BJ (cell line): ENCODE data around the gene SLC26A11. TPM values are rescaled to one million over a fixed set of nuclear protein-coding genes. Genes with fewer than 3 reads are reported as not detected.

Experiments used
- CTCF ChIA-PET: fragments of 350-600 bp; formaldehyde crosslinking; extraction: SDS; loops from one replicate; lab custom pipeline; 2021; ENCODE audit warnings: antibody characterized with exemption, inconsistent platforms; lab: Yijun Ruan, JAX
- POLR2A ChIA-PET: fragments of 300-600 bp; sonication (Branson Sonifier 250); formaldehyde crosslinking; extraction: SDS; loops from one replicate; lab custom pipeline; 2021; ENCODE audit warnings: antibody characterized with exemption; lab: Charles Lee
- DNase-seq: peaks from one replicate; pipeline ENCODE4 v3.0.0-alpha.2; 2011; ENCODE audit warnings: low read depth
- H3K27me3 ChIP-seq: 2 replicates; pipeline ENCODE4 v1.6.0; 2011; ENCODE audit warnings: low read length; ENCODE audit not compliant: control insufficient read depth, insufficient read depth
- H3K36me3 ChIP-seq: 2 replicates; pipeline ENCODE4 v1.5.1; 2011; ENCODE audit warnings: low read length; ENCODE audit not compliant: control insufficient read depth, insufficient read depth
- H3K4me3 ChIP-seq: 2 replicates; pipeline ENCODE4 v1.5.1; 2011; ENCODE audit warnings: low read depth, mild to moderate bottlenecking, control low read depth, low read length
- polyA plus RNA-seq: library from polyadenylated mRNA; depleted of rRNA; stranded (reverse); fragments of >200 nt; gene quantifications from 2 replicates; pipeline ENCODE4 v1.2.3, GENCODE V29; 2011
- TF ChIP-seq, protein P1 (sequence below): IDR thresholded peaks from 2 replicates; pipeline ENCODE4 v1.5.1; 2011; ENCODE audit warnings: low read depth, mild to moderate bottlenecking, control low read depth, inconsistent platforms, low read length, moderate library complexity; ENCODE audit not compliant: insufficient read depth

Gene SLC26A11
- polyA plus RNA-seq, 1 experiment: 17.1 TPM

DNA sequence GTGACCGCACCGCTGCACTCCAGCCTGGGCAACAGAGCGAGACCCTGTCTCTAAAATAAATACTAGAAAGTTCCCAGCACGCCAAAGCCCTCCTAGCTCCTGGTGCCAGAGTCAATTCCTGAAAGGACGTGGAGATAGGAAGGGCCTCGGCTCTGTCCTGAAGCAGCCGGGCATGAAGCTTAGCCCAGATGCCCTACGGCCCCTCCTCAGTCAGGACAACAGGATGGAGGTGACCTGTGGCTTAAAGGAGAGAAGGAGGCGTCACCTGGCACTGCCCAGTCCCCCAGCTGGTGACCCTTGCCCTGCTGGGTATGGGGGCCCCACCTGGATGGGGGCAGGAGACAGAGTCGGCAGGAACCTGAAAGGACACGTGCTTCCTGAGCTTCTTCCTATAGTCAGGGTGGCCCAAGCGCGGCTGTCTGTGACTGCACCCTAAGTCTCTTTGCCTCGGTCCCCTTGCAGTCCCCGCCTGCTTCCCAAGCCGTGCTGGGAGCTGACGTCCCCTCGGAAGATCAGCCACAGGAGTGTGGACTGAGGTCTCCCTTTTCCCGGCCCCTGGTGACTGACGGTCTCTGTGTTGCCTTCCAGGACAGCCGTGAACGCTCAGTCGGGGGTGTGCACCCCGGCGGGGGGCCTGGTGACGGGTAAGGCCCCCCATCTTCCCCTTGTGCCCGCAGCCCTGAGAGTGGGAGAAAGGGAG, 25.5 kb downstream of the SLC26A11 start:
- no peak for DNase-seq
- POLR2A ChIA-PET: no interaction called here
- Histone ChIP-seq H3K4me3 (no peak overlapping the region), H3K27me3 (no peaks in the 10 kb centered on the region), H3K36me3 (peaks cover 13% of the 10 kb centered on the region)
- CTCF ChIA-PET: interaction anchor here (0.9 to 1.2 kb wide), 2 partner anchors 13 to 18 kb away, joined by 3 read pairs; no protein-coding TSS in a partner anchor
- TF ChIP-seq, protein P1, sequence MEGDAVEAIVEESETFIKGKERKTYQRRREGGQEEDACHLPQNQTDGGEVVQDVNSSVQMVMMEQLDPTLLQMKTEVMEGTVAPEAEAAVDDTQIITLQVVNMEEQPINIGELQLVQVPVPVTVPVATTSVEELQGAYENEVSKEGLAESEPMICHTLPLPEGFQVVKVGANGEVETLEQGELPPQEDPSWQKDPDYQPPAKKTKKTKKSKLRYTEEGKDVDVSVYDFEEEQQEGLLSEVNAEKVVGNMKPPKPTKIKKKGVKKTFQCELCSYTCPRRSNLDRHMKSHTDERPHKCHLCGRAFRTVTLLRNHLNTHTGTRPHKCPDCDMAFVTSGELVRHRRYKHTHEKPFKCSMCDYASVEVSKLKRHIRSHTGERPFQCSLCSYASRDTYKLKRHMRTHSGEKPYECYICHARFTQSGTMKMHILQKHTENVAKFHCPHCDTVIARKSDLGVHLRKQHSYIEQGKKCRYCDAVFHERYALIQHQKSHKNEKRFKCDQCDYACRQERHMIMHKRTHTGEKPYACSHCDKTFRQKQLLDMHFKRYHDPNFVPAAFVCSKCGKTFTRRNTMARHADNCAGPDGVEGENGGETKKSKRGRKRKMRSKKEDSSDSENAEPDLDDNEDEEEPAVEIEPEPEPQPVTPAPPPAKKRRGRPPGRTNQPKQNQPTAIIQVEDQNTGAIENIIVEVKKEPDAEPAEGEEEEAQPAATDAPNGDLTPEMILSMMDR: no peak

DNA sequence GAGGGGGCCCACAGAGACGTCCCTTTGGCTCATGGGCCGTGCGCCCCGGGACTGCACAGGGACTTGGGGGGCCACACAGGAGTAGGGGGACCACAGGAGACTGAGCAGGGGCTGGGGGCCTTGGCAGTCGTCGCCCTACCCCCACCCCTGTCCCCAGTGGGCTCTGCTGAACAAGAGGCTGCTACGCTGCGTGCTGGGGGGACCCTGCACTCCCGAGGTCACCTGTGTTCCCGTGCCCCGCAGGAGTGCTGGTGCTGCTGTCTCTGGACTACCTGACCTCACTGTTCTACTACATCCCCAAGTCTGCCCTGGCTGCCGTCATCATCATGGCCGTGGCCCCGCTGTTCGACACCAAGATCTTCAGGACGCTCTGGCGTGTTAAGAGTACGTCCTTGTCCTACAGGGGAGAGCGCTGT, 26.0 kb downstream of the SLC26A11 start:
- POLR2A ChIA-PET: no interaction called here
- no peak for DNase-seq
- CTCF ChIA-PET: interaction anchor here (1.2 kb wide), 1 partner anchor 14 kb away, joined by 3 read pairs; no protein-coding TSS in a partner anchor
- H3K36me3 ChIP-seq: peaks cover 13% of the 10 kb centered on the region
- TF ChIP-seq, protein P1: no peak
- no peak overlapping the region for H3K4me3 ChIP-seq
- no peaks in the 10 kb centered on the region for H3K27me3 ChIP-seq

DNA sequence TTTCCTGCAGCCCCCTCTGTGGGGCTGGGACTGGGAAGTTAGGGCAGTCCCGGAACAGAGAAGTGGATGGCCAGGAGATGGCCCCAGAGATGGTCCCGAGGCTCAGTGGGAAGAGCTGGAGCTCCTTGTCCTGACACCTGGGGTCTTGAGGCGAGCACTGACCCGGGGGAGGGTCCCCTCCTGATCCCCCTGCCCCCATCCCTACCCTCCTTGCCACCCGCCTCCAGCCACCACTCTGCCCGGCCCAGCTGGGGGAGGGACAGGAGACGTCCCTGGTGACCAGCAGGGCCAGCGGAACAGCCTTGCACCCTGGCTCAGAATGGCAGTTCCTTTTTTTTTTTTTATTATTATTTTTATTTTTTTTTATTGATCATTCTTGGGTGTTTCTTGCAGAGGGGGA, 26.5 kb downstream of the SLC26A11 start:
- H3K4me3 ChIP-seq: no peak overlapping the region
- DNase-seq: no peak
- no peaks in the 10 kb centered on the region for H3K27me3 ChIP-seq
- TF ChIP-seq, protein P1: no peak
- ChIA-PET POLR2A (no interaction called here), CTCF (interaction anchor here (0.8 kb wide), 1 partner anchor 165 kb away, joined by 3 read pairs; no protein-coding TSS in a partner anchor)
- H3K36me3 ChIP-seq: peaks cover 13% of the 10 kb centered on the region

DNA sequence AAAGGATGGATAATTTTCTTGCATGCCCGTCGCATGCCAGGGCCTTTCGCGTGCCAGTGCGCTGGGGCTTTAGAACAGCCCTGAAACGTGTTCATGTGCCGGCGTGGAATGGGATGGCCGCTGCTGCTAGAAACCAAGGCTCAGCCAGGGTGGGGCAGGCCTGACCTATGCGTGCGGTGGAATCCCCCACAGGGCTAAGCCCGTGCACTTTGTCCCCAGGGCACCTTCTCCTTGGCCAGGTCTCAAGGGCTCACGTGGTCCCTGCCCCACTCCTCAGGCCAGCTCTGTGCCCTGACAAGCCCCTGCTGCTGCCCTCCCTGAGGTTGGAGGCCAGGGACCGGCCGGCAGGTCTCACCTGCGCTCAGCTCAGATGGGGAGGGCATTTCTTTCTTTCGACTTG, 27.3 kb downstream of the SLC26A11 start:
- CTCF ChIA-PET: interaction anchor here (0.8 kb wide), 1 partner anchor 165 kb away, joined by 3 read pairs; no protein-coding TSS in a partner anchor
- no peak overlapping the region for H3K4me3 ChIP-seq
- TF ChIP-seq, protein P1: no peak
- peaks cover 14% of the 10 kb centered on the region for H3K36me3 ChIP-seq
- DNase-seq: no peak
- POLR2A ChIA-PET: no interaction called here
- no peaks in the 10 kb centered on the region for H3K27me3 ChIP-seq

DNA sequence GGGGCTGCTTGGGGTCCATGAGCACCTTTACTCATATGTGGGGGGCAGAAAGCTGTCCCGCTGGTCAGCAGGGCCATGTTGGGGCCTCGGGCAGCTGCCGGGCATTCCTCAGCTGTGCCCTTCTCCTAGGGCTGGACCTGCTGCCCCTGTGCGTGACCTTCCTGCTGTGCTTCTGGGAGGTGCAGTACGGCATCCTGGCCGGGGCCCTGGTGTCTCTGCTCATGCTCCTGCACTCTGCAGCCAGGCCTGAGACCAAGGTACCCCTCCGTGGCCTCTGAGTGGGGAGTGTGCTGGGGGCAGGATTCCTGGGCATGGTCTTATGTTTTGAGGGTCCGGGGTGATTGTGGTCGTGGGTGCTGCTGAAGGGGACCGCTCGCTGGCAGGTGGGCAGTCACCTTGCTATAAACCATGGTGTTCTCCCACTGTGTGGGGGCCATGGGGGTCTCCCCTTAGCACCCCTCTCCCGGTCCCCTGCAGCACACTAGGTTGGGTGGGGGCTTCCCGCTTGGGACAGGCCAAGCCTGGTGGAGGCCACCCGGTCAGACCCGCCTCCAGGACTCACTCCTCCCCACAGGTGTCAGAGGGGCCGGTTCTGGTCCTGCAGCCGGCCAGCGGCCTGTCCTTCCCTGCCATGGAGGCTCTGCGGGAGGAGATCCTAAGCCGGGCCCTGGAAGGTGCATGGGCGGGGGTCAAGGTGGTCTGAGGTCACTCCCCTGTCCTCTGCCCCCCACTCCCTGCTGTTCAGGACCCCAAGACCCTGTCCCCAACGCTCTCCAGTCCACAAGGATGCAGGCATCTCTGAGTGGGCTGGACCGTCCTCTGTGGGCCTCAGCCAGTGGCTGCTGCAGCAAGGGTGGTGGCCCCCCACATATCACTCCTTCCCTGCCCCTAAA, 28.0 kb downstream of the SLC26A11 start:
- ChIA-PET CTCF (no interaction called here), POLR2A (no interaction called here)
- Histone ChIP-seq H3K27me3 (no peaks in the 10 kb centered on the region), H3K4me3 (no peak overlapping the region), H3K36me3 (peaks cover 16% of the 10 kb centered on the region)
- DNase-seq: no peak
- TF ChIP-seq, protein P1: no peak
